HepG2 (cell line): Measurements from ENCODE around the gene ADGRG1. TPM values are rescaled to one million over a fixed set of nuclear protein-coding genes. Genes with fewer than 3 reads are reported as not detected.
A peak's percentile ranks its signal among the peaks of the same experiment; 100 is the strongest.

ENCODE experiments used
- ATAC-seq: fragments of 200-7000 bp; cut with Tn5 transposase; 3 replicates; pipeline ENCODE4 v1.9.1; 2020; ENCODE audit warnings: mild to moderate bottlenecking, moderate library complexity
- BruUV-seq: library from RNA; stranded (reverse); fragments of 400-500 nt; replicated peaks from 2 replicates; lab custom pipeline; 2021; lab: Mats Ljungman, UMichigan
- CTCF ChIA-PET: fragments of 300-600 bp; formaldehyde crosslinking; extraction: SDS; loops from one replicate; lab custom pipeline; 2021; ENCODE audit warnings: low total read pairs, inconsistent platforms, low intra/inter-chr PET ratio; lab: Yijun Ruan, JAX
- POLR2A ChIA-PET: fragments of 350-600 bp; sonication (Branson Sonifier 250); formaldehyde crosslinking; loops from one replicate; lab custom pipeline; 2020; ENCODE audit warnings: antibody characterized with exemption, inconsistent platforms; lab: Yijun Ruan, JAX
- DNase-seq: peaks from one replicate; pipeline ENCODE4 v3.0.0-alpha.2; 2015; ENCODE audit warnings: low spot score
- FAIRE-seq: peaks from 3 replicates; lab custom pipeline; 2011; peaks lifted over from hg19 to GRCh38; lab: Jason Lieb, UNC
- H2AFZ ChIP-seq: one replicate; pipeline ENCODE4 v1.6.1; 2011; ENCODE audit warnings: low read length, inconsistent platforms
- H3K27ac ChIP-seq: fragments of 300-600 bp; 3 replicates; pipeline ENCODE4 v1.8.0; 2011; ENCODE audit warnings: mixed run types, mild to moderate bottlenecking, mixed read lengths, low read length, inconsistent platforms; ENCODE audit not compliant: insufficient read depth; ENCODE audit errors: extremely low read length
- H3K27me3 ChIP-seq, 2 experiments: fragments of 200-600 bp in 1 of 2; 2 replicates in 1 of 2; 3 replicates in 1 of 2; pipeline versions ENCODE4 v1.6.0 to v1.8.0; 2011; ENCODE audit warnings: low read length in 2 of 2, mild to moderate bottlenecking in 2 of 2, moderate library complexity in 2 of 2, inconsistent platforms in 1 of 2; ENCODE audit not compliant: insufficient read depth in 2 of 2, control insufficient read depth in 1 of 2
- H3K36me3 ChIP-seq, 2 experiments: fragments of 200-600 bp in 1 of 2; replicated peaks in 1 of 2; 2 replicates in 1 of 2; 3 replicates in 1 of 2; pipeline versions ENCODE4 v1.5.1 to v1.8.0; 2011; ENCODE audit warnings: low read length in 2 of 2, inconsistent platforms in 1 of 2; ENCODE audit not compliant: insufficient read depth in 2 of 2, control insufficient read depth in 1 of 2
- H3K4me1 ChIP-seq: 2 replicates; pipeline ENCODE4 v1.5.1; 2012; ENCODE audit warnings: low read length, inconsistent platforms; ENCODE audit not compliant: insufficient read depth
- H3K4me2 ChIP-seq: 2 replicates; pipeline ENCODE4 v1.6.0; 2011; ENCODE audit warnings: low read depth, low read length, inconsistent platforms
- H3K4me3 ChIP-seq, 3 experiments: fragments of 200-600 bp in 1 of 3; sonication (generic), shearing (Covaris generic) in 1 of 3; replicated peaks in 1 of 3; 2 replicates each; pipeline ENCODE4 v1.5.1; 2011 to 2016; ENCODE audit warnings: low read length in 3 of 3, inconsistent platforms in 2 of 3, low read depth in 2 of 3, mild to moderate bottlenecking in 2 of 3, control low read depth in 1 of 3, mixed read lengths in 1 of 3; ENCODE audit not compliant: insufficient read depth in 1 of 3
- H3K79me2 ChIP-seq: one replicate; pipeline ENCODE4 v1.6.1; 2011; ENCODE audit warnings: low read length, inconsistent platforms; ENCODE audit not compliant: insufficient read depth
- H3K9ac ChIP-seq: 2 replicates; pipeline ENCODE4 v1.6.0; 2011; ENCODE audit warnings: mild to moderate bottlenecking, low read depth, low read length, inconsistent platforms; ENCODE audit not compliant: insufficient read depth
- H3K9me3 ChIP-seq: 2 replicates; pipeline ENCODE4 v1.5.1; 2012; ENCODE audit warnings: mild to moderate bottlenecking, low read length
- H4K20me1 ChIP-seq: 2 replicates; pipeline ENCODE4 v1.6.0; 2011; ENCODE audit warnings: inconsistent platforms, mild to moderate bottlenecking, low read length, moderate library complexity; ENCODE audit not compliant: insufficient read depth
- GABPB1 ChIP-seq: IDR thresholded peaks from 2 replicates; pipeline ENCODE4 v1.6.1; 2016; ENCODE audit warnings: mild to moderate bottlenecking, missing genetic modification reagents, moderate library complexity, missing compliant biosample characterization
- KDM6A ChIP-seq: IDR thresholded peaks from 2 replicates; pipeline ENCODE4 v1.6.1; 2016; ENCODE audit warnings: low read depth
- PCBP1 ChIP-seq: fragments of 200-400 bp; formaldehyde crosslinking; IDR thresholded peaks from 2 replicates; pipeline ENCODE4 v1.6.1; 2017; ENCODE audit warnings: mild to moderate bottlenecking, low read depth, low read length, borderline replicate concordance
- SMC3 ChIP-seq: IDR thresholded peaks from 2 replicates; pipeline ENCODE4 v1.6.1; 2011; ENCODE audit warnings: low read length, improper control_type of control experiment
- SNAPC5 ChIP-seq: sonication (generic); formaldehyde crosslinking; IDR thresholded peaks from 2 replicates; pipeline ENCODE4 v1.8.1; 2023; ENCODE audit warnings: mild to moderate bottlenecking, missing genetic modification reagents, borderline replicate concordance
- SRSF9 ChIP-seq: fragments of 200-400 bp; formaldehyde crosslinking; IDR thresholded peaks from 2 replicates; pipeline ENCODE4 v1.6.1; 2018; ENCODE audit warnings: borderline replicate concordance, mild to moderate bottlenecking, low read depth, low read length; ENCODE audit not compliant: insufficient read depth, poor library complexity, severe bottlenecking
- STAG1 ChIP-seq: sonication (generic); formaldehyde crosslinking; IDR thresholded peaks from 2 replicates; pipeline ENCODE4 v1.4.0; 2020; ENCODE audit warnings: missing genetic modification reagents
- ZNF609 ChIP-seq: sonication (generic); formaldehyde crosslinking; IDR thresholded peaks from 2 replicates; pipeline ENCODE4 v1.4.0; 2020; ENCODE audit warnings: mild to moderate bottlenecking, missing genetic modification reagents, borderline replicate concordance
- WGBS: methylation state at CpG from one replicate; pipeline ENCODE4 v1.1.6; 2017; ENCODE audit warnings: low lambda C conversion rate; 5-methylcytosine and 5-hydroxymethylcytosine counted together
- in situ Hi-C: cut with HindIII; loops from 2 replicates; pipeline ENCODE4 v1.10.0; 2017; ENCODE audit warnings: low pct_unique_long_range_greater_than_20kb; ENCODE audit not compliant: extremely low pct_ligation_motif_present
- intact Hi-C: fragments of 100-400 bp; cut with micrococcal nuclease; formaldehyde crosslinking; loops from one replicate; pipeline ENCODE4 v1.10.0; 2022; ENCODE audit not compliant: unreplicated experiment
- polyA plus RNA-seq, 8 experiments: library from polyadenylated mRNA; depleted of rRNA in 3 of 8; stranded (reverse) in 7 of 8; unstranded in 1 of 8; fragments of >200 nt; fragmentation: Illumina TruSeq in 4 of 8; extraction: Trizol in 4 of 8; gene quantifications; 2 replicates each; pipeline versions ENCODE4 v1.2.1 to v1.2.3, GENCODE V29; 2011 to 2016; ENCODE audit warnings: low read depth in 4 of 8, missing spikeins in 1 of 8, mixed read lengths in 1 of 8; ENCODE audit not compliant: insufficient read depth in 1 of 8
- total RNA-seq, 5 experiments: library from RNA; depleted of rRNA; stranded (reverse); fragments of >200 nt; fragmentation: Illumina TruSeq; extraction: Trizol; gene quantifications; 2 replicates each; pipeline ENCODE4 v1.2.3, GENCODE V29; 2016; ENCODE audit warnings: low read depth in 1 of 5
- TF ChIP-seq, protein P1 (sequence below): sonication (generic); formaldehyde crosslinking; IDR thresholded peaks from 2 replicates; pipeline ENCODE4 v1.5.0; 2020; ENCODE audit warnings: mild to moderate bottlenecking, missing genetic modification reagents, moderate library complexity

Gene ADGRG1
- total and polyA plus RNA-seq, 2 of the 13 experiments (the other 11 are each of a cell fraction or from before 2014, with no cell fraction given), result 2.7 to 5.9 TPM

GRCh38 chr16:57663436-57663835, 35.0 kb downstream of the ADGRG1 start:
- POLR2A ChIA-PET, result no interaction called here
- Histone ChIP-seq H2AFZ (no peak overlapping the region), H3K79me2 (no peaks in the 10 kb centered on the region), H3K9ac (no peak overlapping the region), H3K27me3 (no peaks in the 10 kb centered on the region), H3K36me3 (no peaks in the 10 kb centered on the region), H3K4me3 (no peak overlapping the region), H3K4me1 (peaks cover 62% of the 10 kb centered on the region), H3K27ac (no peak overlapping the region), H4K20me1 (no peaks in the 10 kb centered on the region), H3K4me2 (no peak overlapping the region), H3K9me3 (no peaks in the 10 kb centered on the region)
- ATAC-seq (no peak), DNase-seq (no peak), FAIRE-seq (no peak)
- intact Hi-C loops, result no loop called here
- CTCF ChIA-PET, result no interaction called here
- BruUV-seq, result no TSS peak
- WGBS, result 89% methylated on average over 20 of the region's 21 CpGs
- TF ChIP-seq GABPB1 (no peak), PCBP1 (0 out of 2 replicates have a peak, but pooled peaks have one; percentile 22)
- in situ Hi-C loops, result no loop called here

GRCh38 chr16:57663917-57664661, 35.7 kb downstream of the ADGRG1 start:
- in situ Hi-C loops, result no loop called here
- Histone ChIP-seq H3K36me3 (no peaks in the 10 kb centered on the region), H3K27me3 (no peaks in the 10 kb centered on the region), H3K4me2 (no peak overlapping the region), H4K20me1 (no peaks in the 10 kb centered on the region), H3K9ac (no peak overlapping the region), H2AFZ (no peak overlapping the region), H3K4me1 (peaks cover 68% of the 10 kb centered on the region), H3K9me3 (no peaks in the 10 kb centered on the region), H3K79me2 (no peaks in the 10 kb centered on the region), H3K4me3 (no peak overlapping the region), H3K27ac (no peak overlapping the region)
- FAIRE-seq, result no peak
- CTCF ChIA-PET, result interaction anchor here (2.6 kb wide), 1 partner anchor 16 kb away, joined by 8 read pairs; no protein-coding TSS in a partner anchor
- peak; percentile 6; the same call in 2 of the 3 replicates for ATAC-seq
- peak; percentile 38 for DNase-seq
- POLR2A ChIA-PET, result interaction anchor here (1.0 kb wide), 2 partner anchors 40 to 73 kb away, joined by 3 to 4 read pairs; no protein-coding TSS in a partner anchor
- 90% methylated on average over 15 of the region's 15 CpGs for WGBS
- BruUV-seq, result no TSS peak
- intact Hi-C loops, result no loop called here
- TF ChIP-seq, protein P1, sequence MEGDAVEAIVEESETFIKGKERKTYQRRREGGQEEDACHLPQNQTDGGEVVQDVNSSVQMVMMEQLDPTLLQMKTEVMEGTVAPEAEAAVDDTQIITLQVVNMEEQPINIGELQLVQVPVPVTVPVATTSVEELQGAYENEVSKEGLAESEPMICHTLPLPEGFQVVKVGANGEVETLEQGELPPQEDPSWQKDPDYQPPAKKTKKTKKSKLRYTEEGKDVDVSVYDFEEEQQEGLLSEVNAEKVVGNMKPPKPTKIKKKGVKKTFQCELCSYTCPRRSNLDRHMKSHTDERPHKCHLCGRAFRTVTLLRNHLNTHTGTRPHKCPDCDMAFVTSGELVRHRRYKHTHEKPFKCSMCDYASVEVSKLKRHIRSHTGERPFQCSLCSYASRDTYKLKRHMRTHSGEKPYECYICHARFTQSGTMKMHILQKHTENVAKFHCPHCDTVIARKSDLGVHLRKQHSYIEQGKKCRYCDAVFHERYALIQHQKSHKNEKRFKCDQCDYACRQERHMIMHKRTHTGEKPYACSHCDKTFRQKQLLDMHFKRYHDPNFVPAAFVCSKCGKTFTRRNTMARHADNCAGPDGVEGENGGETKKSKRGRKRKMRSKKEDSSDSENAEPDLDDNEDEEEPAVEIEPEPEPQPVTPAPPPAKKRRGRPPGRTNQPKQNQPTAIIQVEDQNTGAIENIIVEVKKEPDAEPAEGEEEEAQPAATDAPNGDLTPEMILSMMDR, result peak; percentile 38
- TF ChIP-seq SRSF9 (no peak), ZNF609 (CRISPR knock-in tag) (no peak), KDM6A (CRISPR knock-in tag) (no peak), SNAPC5 (no peak), STAG1 (CRISPR knock-in tag) (peak; percentile 62), SMC3 (peak; percentile 12; the same call in 1 of the 2 replicates)
